SK-N-SH treated with all-trans-retinoic acid at 6 μM for 48 hours (cell line): ENCODE data around the gene LRPPRC.

Experiments
- ATAC-seq: fragments of 200-7000 bp; cut with Tn5 transposase; 3 replicates; pipeline ENCODE4 v1.9.1; 2020; ENCODE audit warnings: mild to moderate bottlenecking, moderate library complexity
- ARNTL ChIP-seq: fragments of 450-650 bp; formaldehyde crosslinking; IDR thresholded peaks from 2 replicates; pipeline ENCODE4 v1.5.0; 2020; ENCODE audit warnings: low read depth, mild to moderate bottlenecking, moderate library complexity, borderline replicate concordance
- CREB5 ChIP-seq: fragments of 250-450 bp; sonication (Bioruptor Pico); IDR thresholded peaks from 2 replicates; pipeline ENCODE4 v1.5.1; 2020; ENCODE audit warnings: low read depth, mild to moderate bottlenecking, moderate library complexity
- CSDC2 ChIP-seq: fragments of 250-450 bp; sonication (Bioruptor Pico); IDR thresholded peaks from 2 replicates; pipeline ENCODE4 v1.5.0; 2020; ENCODE audit warnings: mild to moderate bottlenecking, moderate library complexity
- CSRNP3 ChIP-seq: fragments of 250-450 bp; sonication (Bioruptor Pico); IDR thresholded peaks from 2 replicates; pipeline ENCODE4 v1.5.1; 2021; ENCODE audit warnings: mild to moderate bottlenecking, moderate library complexity
- GLIS3 ChIP-seq: fragments of 250-450 bp; sonication (Bioruptor Pico); IDR thresholded peaks from 2 replicates; pipeline ENCODE4 v1.5.0; 2020; ENCODE audit warnings: mild to moderate bottlenecking, moderate library complexity
- ISL1 ChIP-seq: fragments of 250-450 bp; sonication (Bioruptor Pico); IDR thresholded peaks from 2 replicates; pipeline ENCODE4 v2.1.2; 2022; ENCODE audit warnings: mild to moderate bottlenecking, moderate library complexity
- OSR1 ChIP-seq: fragments of 250-450 bp; sonication (Bioruptor Pico); IDR thresholded peaks from 2 replicates; pipeline ENCODE4 v1.8.0; 2022; ENCODE audit warnings: moderate library complexity, mild to moderate bottlenecking, inconsistent platforms
- POU6F1 ChIP-seq: fragments of 250-450 bp; sonication (Bioruptor Pico); IDR thresholded peaks from 2 replicates; pipeline ENCODE4 v1.8.0; 2021; ENCODE audit warnings: low read depth, mild to moderate bottlenecking, moderate library complexity, borderline replicate concordance
- RARB ChIP-seq: fragments of 250-450 bp; sonication (Bioruptor Pico); IDR thresholded peaks from 2 replicates; pipeline ENCODE4 v1.8.0; 2021; ENCODE audit warnings: mild to moderate bottlenecking, moderate library complexity
- SNAI2 ChIP-seq: fragments of 250-450 bp; sonication (Bioruptor Pico); IDR thresholded peaks from 2 replicates; pipeline ENCODE4 v1.5.0; 2020; ENCODE audit warnings: mild to moderate bottlenecking, moderate library complexity
- TCF4 ChIP-seq: fragments of 250-450 bp; sonication (Bioruptor Pico); IDR thresholded peaks from 2 replicates; pipeline ENCODE4 v1.8.0; 2021; ENCODE audit warnings: mild to moderate bottlenecking, moderate library complexity, borderline replicate concordance
- TOX ChIP-seq: fragments of 250-450 bp; sonication (Bioruptor Pico); IDR thresholded peaks from 2 replicates; pipeline ENCODE4 v1.8.0; 2021; ENCODE audit warnings: mild to moderate bottlenecking, moderate library complexity, borderline replicate concordance
- ZC3H10 ChIP-seq: fragments of 250-450 bp; sonication (Bioruptor Pico); IDR thresholded peaks from 2 replicates; pipeline ENCODE4 v1.5.1; 2021; ENCODE audit warnings: mild to moderate bottlenecking, moderate library complexity
- ZFP3 ChIP-seq: fragments of 250-450 bp; sonication (Bioruptor Pico); IDR thresholded peaks from 2 replicates; pipeline ENCODE4 v1.5.0; 2020; ENCODE audit warnings: mild to moderate bottlenecking, moderate library complexity
- ZFP30 ChIP-seq: fragments of 450-650 bp; formaldehyde crosslinking; IDR thresholded peaks from 2 replicates; pipeline ENCODE4 v1.5.0; 2022; ENCODE audit warnings: mild to moderate bottlenecking, moderate library complexity
- ZNF565 ChIP-seq: fragments of 450-650 bp; formaldehyde crosslinking; conservative IDR thresholded peaks from 2 replicates; pipeline ENCODE4 v1.5.0; 2020; ENCODE audit warnings: low read depth, mild to moderate bottlenecking, moderate library complexity
- ZNF70 ChIP-seq: fragments of 450-650 bp; formaldehyde crosslinking; IDR thresholded peaks from 2 replicates; pipeline ENCODE4 v1.5.0; 2020; ENCODE audit warnings: mild to moderate bottlenecking, moderate library complexity
- ZNF8 ChIP-seq: fragments of 450-650 bp; formaldehyde crosslinking; IDR thresholded peaks from 2 replicates; pipeline ENCODE4 v1.5.0; 2020; ENCODE audit warnings: mild to moderate bottlenecking, moderate library complexity
- TF ChIP-seq, protein P1 (sequence below): fragments of 250-450 bp; sonication (Bioruptor Pico); IDR thresholded peaks from 2 replicates; pipeline ENCODE4 v1.5.0; 2020; ENCODE audit warnings: mild to moderate bottlenecking, moderate library complexity
- TF ChIP-seq, protein P2 (sequence below): fragments of 250-450 bp; sonication (Bioruptor Pico); IDR thresholded peaks from 2 replicates; pipeline ENCODE4 v1.8.0; 2020; ENCODE audit warnings: mild to moderate bottlenecking, moderate library complexity, borderline replicate concordance

Gene LRPPRC

DNA sequence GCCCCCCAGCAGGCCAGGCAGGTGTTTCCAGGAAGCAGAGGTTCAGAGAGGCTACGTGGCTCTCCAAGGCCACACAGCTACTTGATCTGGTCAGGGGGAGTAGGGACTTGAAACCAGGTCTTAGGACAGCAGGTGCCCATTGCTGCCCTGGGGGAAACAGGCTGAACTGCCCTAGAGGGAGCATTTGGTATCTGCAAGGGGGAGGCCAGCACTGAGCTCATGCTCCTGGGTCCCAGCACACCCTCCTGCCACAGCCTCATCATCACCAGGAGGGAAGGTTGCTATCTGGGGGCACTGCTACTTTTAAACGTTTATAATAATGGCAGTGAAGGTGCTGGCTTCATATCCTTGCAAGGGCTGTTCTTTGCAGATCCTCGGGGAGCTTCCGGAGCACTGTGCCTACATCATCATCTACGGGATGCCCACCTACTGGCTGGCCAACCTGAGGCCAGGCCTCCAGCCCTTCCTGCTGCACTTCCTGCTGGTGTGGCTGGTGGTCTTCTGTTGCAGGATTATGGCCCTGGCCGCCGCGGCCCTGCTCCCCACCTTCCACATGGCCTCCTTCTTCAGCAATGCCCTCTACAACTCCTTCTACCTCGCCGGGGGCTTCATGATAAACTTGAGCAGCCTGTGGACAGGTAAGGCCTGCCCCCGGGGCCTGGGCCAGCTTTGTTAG is 120.9 kb downstream of the LRPPRC start (continued):
- TF ChIP-seq, protein P1, sequence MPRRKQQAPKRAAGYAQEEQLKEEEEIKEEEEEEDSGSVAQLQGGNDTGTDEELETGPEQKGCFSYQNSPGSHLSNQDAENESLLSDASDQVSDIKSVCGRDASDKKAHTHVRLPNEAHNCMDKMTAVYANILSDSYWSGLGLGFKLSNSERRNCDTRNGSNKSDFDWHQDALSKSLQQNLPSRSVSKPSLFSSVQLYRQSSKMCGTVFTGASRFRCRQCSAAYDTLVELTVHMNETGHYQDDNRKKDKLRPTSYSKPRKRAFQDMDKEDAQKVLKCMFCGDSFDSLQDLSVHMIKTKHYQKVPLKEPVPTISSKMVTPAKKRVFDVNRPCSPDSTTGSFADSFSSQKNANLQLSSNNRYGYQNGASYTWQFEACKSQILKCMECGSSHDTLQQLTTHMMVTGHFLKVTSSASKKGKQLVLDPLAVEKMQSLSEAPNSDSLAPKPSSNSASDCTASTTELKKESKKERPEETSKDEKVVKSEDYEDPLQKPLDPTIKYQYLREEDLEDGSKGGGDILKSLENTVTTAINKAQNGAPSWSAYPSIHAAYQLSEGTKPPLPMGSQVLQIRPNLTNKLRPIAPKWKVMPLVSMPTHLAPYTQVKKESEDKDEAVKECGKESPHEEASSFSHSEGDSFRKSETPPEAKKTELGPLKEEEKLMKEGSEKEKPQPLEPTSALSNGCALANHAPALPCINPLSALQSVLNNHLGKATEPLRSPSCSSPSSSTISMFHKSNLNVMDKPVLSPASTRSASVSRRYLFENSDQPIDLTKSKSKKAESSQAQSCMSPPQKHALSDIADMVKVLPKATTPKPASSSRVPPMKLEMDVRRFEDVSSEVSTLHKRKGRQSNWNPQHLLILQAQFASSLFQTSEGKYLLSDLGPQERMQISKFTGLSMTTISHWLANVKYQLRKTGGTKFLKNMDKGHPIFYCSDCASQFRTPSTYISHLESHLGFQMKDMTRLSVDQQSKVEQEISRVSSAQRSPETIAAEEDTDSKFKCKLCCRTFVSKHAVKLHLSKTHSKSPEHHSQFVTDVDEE (CRISPR knock-in tag): no peak
- no peak for TF ChIP-seq TOX (CRISPR knock-in tag)
- TF ChIP-seq, protein P2, sequence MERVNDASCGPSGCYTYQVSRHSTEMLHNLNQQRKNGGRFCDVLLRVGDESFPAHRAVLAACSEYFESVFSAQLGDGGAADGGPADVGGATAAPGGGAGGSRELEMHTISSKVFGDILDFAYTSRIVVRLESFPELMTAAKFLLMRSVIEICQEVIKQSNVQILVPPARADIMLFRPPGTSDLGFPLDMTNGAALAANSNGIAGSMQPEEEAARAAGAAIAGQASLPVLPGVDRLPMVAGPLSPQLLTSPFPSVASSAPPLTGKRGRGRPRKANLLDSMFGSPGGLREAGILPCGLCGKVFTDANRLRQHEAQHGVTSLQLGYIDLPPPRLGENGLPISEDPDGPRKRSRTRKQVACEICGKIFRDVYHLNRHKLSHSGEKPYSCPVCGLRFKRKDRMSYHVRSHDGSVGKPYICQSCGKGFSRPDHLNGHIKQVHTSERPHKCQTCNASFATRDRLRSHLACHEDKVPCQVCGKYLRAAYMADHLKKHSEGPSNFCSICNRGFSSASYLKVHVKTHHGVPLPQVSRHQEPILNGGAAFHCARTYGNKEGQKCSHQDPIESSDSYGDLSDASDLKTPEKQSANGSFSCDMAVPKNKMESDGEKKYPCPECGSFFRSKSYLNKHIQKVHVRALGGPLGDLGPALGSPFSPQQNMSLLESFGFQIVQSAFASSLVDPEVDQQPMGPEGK: no peak
- no peak for TF ChIP-seq ARNTL (CRISPR knock-in tag)

DNA sequence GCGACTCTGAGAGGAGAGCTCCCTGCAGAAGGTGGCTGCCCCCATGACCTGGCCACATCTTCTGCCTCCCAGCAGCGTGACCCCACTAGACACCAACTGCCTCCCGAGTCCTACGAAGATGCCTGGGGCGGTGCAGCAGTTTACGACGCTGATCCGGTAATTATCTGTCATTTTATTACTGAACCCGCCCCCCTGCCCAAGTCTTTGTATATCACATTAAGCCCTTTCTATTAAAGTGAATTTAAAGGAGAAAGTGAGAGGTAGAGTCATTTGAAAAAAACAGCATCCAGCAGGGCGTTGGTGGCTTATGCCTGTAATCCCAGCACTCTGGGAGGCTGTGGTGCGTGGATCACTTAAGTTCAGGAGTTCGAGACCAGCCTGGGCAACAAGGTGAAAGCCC is 123.6 kb downstream of the LRPPRC start:
- no peak for ATAC-seq
- TF ChIP-seq ZNF8 (no peak), ZNF70 (CRISPR knock-in tag) (no peak), ZFP3 (CRISPR knock-in tag) (no peak), SNAI2 (CRISPR knock-in tag) (no peak), ZNF565 (no peak), ZC3H10 (CRISPR knock-in tag) (no peak), TOX (CRISPR knock-in tag) (no peak), ISL1 (CRISPR knock-in tag) (no peak), OSR1 (CRISPR knock-in tag) (no peak), POU6F1 (CRISPR knock-in tag) (no peak), TCF4 (CRISPR knock-in tag) (no peak), CSDC2 (CRISPR knock-in tag) (no peak), ARNTL (CRISPR knock-in tag) (no peak), CSRNP3 (CRISPR knock-in tag) (no peak), CREB5 (CRISPR knock-in tag) (no peak)
- TF ChIP-seq, all 23 proteins: peak for 0

DNA sequence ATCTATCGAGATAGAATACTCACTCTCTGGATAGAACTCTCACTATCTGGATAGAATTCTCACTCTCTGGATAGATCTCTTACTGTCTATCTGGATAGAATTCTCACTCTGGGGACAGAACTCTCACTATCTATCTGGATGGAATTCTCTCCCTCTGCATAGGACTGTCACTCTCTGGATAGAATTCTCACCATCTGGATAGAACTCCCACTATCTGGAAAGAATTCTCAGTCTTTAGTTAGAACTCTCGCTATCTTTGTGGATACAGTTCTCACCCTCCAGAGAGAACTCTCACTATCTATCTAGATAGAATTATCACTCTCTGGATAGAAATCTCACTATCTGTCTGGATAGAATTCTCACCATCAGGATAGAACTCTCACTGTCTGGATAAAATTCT is 140.5 kb downstream of the LRPPRC start:
- TF ChIP-seq ZNF70 (CRISPR knock-in tag): no peak
- no peak for TF ChIP-seq CSDC2 (CRISPR knock-in tag)
- TF ChIP-seq GLIS3: no peak
- no peak for TF ChIP-seq RARB (CRISPR knock-in tag)
- TF ChIP-seq ZFP30 (CRISPR knock-in tag): no peak
- TF ChIP-seq ZC3H10 (CRISPR knock-in tag): no peak
- TF ChIP-seq, all 23 proteins: peak for 0
- ATAC-seq: no peak

- ATAC-seq: no peak
- TF ChIP-seq, protein P1 (CRISPR knock-in tag): no peak
- TF ChIP-seq ZNF565 (no peak), CSDC2 (CRISPR knock-in tag) (no peak)
Measured at GRCh38 chr2:43854671-43855070, 141.1 kb downstream of the LRPPRC start.
